Smooth muscle cell (in vitro differentiated cells): ENCODE measurements around the gene MIPEP. TPM values are rescaled to one million over a fixed set of nuclear protein-coding genes. Genes with fewer than 3 reads are reported as not detected.

Experiments
- DNase-seq: peaks from one replicate; lab custom pipeline; 2025; ENCODE audit not compliant: unreplicated experiment; lab: John Stamatoyannopoulos, UW
- H2AFZ ChIP-seq: fragments of 200-600 bp; sonication (generic); 2 replicates; pipeline ENCODE4 v1.6.0; 2016; ENCODE audit warnings: antibody characterized with exemption, low read depth, mild to moderate bottlenecking
- H3F3A ChIP-seq: fragments of 200-600 bp; sonication (generic); 2 replicates; pipeline ENCODE4 v1.6.0; 2017; ENCODE audit warnings: antibody characterized with exemption, low read depth
- H3K27ac ChIP-seq: fragments of 200-600 bp; sonication (generic); 2 replicates; pipeline ENCODE4 v1.5.1; 2016; ENCODE audit warnings: low read depth, mild to moderate bottlenecking
- H3K27me3 ChIP-seq: fragments of 200-600 bp; sonication (generic); 2 replicates; pipeline ENCODE4 v1.6.1; 2016; ENCODE audit warnings: low read depth, mild to moderate bottlenecking
- H3K36me3 ChIP-seq: fragments of 200-600 bp; sonication (generic); 2 replicates; pipeline ENCODE4 v1.5.1; 2016; ENCODE audit warnings: low read depth
- H3K4me1 ChIP-seq: fragments of 200-600 bp; sonication (generic); 2 replicates; pipeline ENCODE4 v1.5.1; 2016; ENCODE audit warnings: low read depth
- H3K4me2 ChIP-seq: fragments of 200-600 bp; sonication (generic); 2 replicates; pipeline ENCODE4 v1.6.0; 2016; ENCODE audit warnings: mild to moderate bottlenecking
- H3K4me3 ChIP-seq: fragments of 200-600 bp; sonication (generic); 2 replicates; pipeline ENCODE4 v1.5.1; 2016; ENCODE audit warnings: mild to moderate bottlenecking
- H3K79me2 ChIP-seq: fragments of 200-600 bp; sonication (generic); 2 replicates; pipeline ENCODE4 v1.6.0; 2016; ENCODE audit warnings: low read depth, mild to moderate bottlenecking
- H3K9ac ChIP-seq: fragments of 200-600 bp; sonication (generic); 2 replicates; pipeline ENCODE4 v1.6.0; 2016; ENCODE audit warnings: low read depth
- H3K9me3 ChIP-seq: fragments of 200-600 bp; sonication (generic); replicated peaks from 2 replicates; pipeline ENCODE4 v1.5.1; 2016; ENCODE audit warnings: low read depth
- H4K20me1 ChIP-seq: fragments of 200-600 bp; sonication (generic); 2 replicates; pipeline ENCODE4 v1.6.0; 2016; ENCODE audit warnings: low read depth
- WGBS: methylation state at CpG from one replicate; pipeline ENCODE4 v1.1.7; 2016; ENCODE audit warnings: low lambda C conversion rate; 5-methylcytosine and 5-hydroxymethylcytosine counted together
- polyA plus RNA-seq: library from polyadenylated mRNA; unstranded; fragments of >200 nt; fragmentation: Nextera tagmentation; extraction: Ambion mirVana; gene quantifications from 2 replicates; pipeline ENCODE4 v1.2.1, GENCODE V29; 2016
- total RNA-seq: library from RNA; depleted of rRNA; stranded (reverse); fragments of >200 nt; gene quantifications from 2 replicates; pipeline ENCODE4 v1.2.3, GENCODE V29; 2014
- TF ChIP-seq, protein P1 (sequence below): fragments of 200-600 bp; sonication (generic); IDR thresholded peaks from 2 replicates; pipeline ENCODE4 v1.5.1; 2017; ENCODE audit warnings: borderline replicate concordance, mild to moderate bottlenecking, antibody characterized with exemption; ENCODE audit not compliant: insufficient read depth, poor library complexity, severe bottlenecking

Gene MIPEP
- total and polyA plus RNA-seq, 2 experiments from 2014 or later: 15.7 to 18.9 TPM

- Histone ChIP-seq H4K20me1 (no peaks in the 10 kb centered on the region), H2AFZ (no peak overlapping the region), H3K36me3 (no peaks in the 10 kb centered on the region), H3K4me3 (no peak overlapping the region), H3F3A (no peaks in the 10 kb centered on the region), H3K4me2 (no peak overlapping the region), H3K79me2 (no peaks in the 10 kb centered on the region), H3K9ac (no peak overlapping the region), H3K4me1 (no peaks in the 10 kb centered on the region), H3K9me3 (no peaks in the 10 kb centered on the region), H3K27me3 (no peaks in the 10 kb centered on the region), H3K27ac (no peak overlapping the region)
- no peak for DNase-seq
- TF ChIP-seq, protein P1, sequence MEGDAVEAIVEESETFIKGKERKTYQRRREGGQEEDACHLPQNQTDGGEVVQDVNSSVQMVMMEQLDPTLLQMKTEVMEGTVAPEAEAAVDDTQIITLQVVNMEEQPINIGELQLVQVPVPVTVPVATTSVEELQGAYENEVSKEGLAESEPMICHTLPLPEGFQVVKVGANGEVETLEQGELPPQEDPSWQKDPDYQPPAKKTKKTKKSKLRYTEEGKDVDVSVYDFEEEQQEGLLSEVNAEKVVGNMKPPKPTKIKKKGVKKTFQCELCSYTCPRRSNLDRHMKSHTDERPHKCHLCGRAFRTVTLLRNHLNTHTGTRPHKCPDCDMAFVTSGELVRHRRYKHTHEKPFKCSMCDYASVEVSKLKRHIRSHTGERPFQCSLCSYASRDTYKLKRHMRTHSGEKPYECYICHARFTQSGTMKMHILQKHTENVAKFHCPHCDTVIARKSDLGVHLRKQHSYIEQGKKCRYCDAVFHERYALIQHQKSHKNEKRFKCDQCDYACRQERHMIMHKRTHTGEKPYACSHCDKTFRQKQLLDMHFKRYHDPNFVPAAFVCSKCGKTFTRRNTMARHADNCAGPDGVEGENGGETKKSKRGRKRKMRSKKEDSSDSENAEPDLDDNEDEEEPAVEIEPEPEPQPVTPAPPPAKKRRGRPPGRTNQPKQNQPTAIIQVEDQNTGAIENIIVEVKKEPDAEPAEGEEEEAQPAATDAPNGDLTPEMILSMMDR: no peak
- WGBS: 93% methylated on average over 2 of the region's 2 CpGs
Measured at GRCh38 chr13:23851106-23851505, 38.1 kb downstream of the MIPEP start.

DNA sequence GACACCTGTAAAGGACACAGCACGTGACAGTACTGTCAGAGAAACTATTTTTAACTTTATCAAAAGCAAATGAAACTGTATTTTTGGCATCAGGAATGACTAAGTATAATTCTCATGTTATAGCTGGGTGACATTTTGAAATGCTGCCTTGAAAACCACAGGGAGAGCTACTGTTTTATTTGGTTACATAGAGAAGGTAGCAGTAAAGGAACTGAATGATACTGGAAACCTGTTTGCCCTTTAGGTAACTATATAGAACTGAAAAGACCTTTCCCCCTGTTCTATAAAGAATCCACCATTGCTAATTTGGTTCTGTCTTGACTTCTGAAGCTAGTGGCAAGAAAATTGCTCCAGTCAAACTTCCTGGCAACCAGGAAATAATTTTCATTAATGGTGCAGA lies 39.1 kb downstream of the MIPEP start:
- 87% methylated on average over 1 of the region's 1 CpG for WGBS
- Histone ChIP-seq H3F3A (no peaks in the 10 kb centered on the region), H4K20me1 (no peaks in the 10 kb centered on the region), H3K9ac (no peak overlapping the region), H3K9me3 (no peaks in the 10 kb centered on the region), H3K27ac (no peak overlapping the region), H3K4me1 (no peaks in the 10 kb centered on the region), H2AFZ (no peak overlapping the region), H3K4me2 (no peak overlapping the region), H3K4me3 (no peak overlapping the region), H3K79me2 (no peaks in the 10 kb centered on the region), H3K27me3 (no peaks in the 10 kb centered on the region), H3K36me3 (no peaks in the 10 kb centered on the region)
- DNase-seq: no peak
- TF ChIP-seq, protein P1: no peak

- no peak overlapping the region for H3K27ac ChIP-seq
- no peak overlapping the region for H3K4me3 ChIP-seq
- H3K9me3 ChIP-seq: no peaks in the 10 kb centered on the region
- 87% methylated on average over 2 of the region's 2 CpGs for WGBS
- no peaks in the 10 kb centered on the region for H3F3A ChIP-seq
- no peak overlapping the region for H3K9ac ChIP-seq
- H3K79me2 ChIP-seq: no peaks in the 10 kb centered on the region
- no peaks in the 10 kb centered on the region for H3K36me3 ChIP-seq
- H3K4me2 ChIP-seq: no peak overlapping the region
- no peaks in the 10 kb centered on the region for H3K27me3 ChIP-seq
- no peak for DNase-seq
- H2AFZ ChIP-seq: no peak overlapping the region
- TF ChIP-seq, protein P1: no peak
- no peaks in the 10 kb centered on the region for H3K4me1 ChIP-seq
- H4K20me1 ChIP-seq: no peaks in the 10 kb centered on the region
Measured at GRCh38 chr13:23849670-23850069, 39.5 kb downstream of the MIPEP start.

- Histone ChIP-seq H3K36me3 (no peaks in the 10 kb centered on the region), H3K9ac (no peak overlapping the region), H4K20me1 (no peaks in the 10 kb centered on the region), H3K4me1 (no peaks in the 10 kb centered on the region), H3K27me3 (no peaks in the 10 kb centered on the region), H3K79me2 (no peaks in the 10 kb centered on the region), H2AFZ (no peak overlapping the region), H3K27ac (no peak overlapping the region), H3K4me3 (no peak overlapping the region), H3K4me2 (no peak overlapping the region), H3K9me3 (no peaks in the 10 kb centered on the region), H3F3A (no peaks in the 10 kb centered on the region)
- DNase-seq: no peak
- WGBS: 87% methylated on average over 8 of the region's 8 CpGs
- TF ChIP-seq, protein P1: no peak
Measured at GRCh38 chr13:23848646-23849141, 40.5 kb downstream of the MIPEP start.
